ENCODE results near the gene SCO2. TPM values are rescaled to one million over a fixed set of nuclear protein-coding genes. Genes with fewer than 3 reads are reported as not detected.

The SCO2 gene
- total and polyA plus RNA-seq, 10 of the 15 experiments (the other 5 are each of a cell fraction or from before 2014, with no cell fraction given), result 0.18 to 16.0 (median 2.4) TPM; not detected in 1

DNA sequence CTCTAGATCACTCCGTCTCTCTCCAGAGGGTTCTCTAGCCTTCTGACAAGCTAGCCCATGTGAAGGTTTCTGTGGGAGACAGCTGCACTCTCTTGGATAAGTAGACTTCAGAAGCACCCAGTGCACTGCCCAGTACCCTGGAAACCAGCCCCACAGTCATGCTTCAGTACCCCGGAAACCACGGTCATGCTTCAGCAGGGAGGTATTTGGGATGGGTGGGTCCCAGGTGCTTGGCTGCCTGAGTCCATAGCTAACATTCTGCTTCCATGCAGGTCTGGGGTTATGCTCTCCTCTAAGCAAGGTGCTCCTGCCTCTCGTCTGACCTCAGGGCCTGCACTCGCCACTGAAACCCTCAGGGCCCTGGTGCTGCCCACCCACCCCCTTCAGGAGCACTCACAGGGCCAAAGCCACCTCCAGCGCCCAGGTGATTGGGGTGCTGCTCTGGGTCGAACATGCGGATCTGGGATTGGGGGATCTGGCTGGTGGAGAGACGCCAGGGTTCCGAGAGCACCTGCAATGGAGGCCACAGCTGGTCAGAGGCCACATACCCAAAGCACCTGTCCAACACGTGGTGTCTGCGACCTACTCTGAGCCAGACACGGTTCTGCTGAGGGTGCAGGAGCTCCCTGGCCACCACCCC, 44.6 kb upstream of the SCO2 start:
- ChIA-PET RAD21 (ENCODE audit: unreplicated experiment) (interaction anchor here (1.1 kb wide), 1 partner anchor 13 kb away, joined by 3 read pairs; the partner anchor contains the start of gene CHKB), SMC1A (ENCODE audit: uncharacterized antibody, unreplicated experiment) (no interaction called here), CTCF (no interaction called here), POLR2A (interaction anchor here (0.6 to 0.8 kb wide), 2 partner anchors 12 to 19 kb away, joined by 3 to 4 read pairs; partner anchors contain the start of gene CHKB)
- TF ChIP-seq, protein P1, sequence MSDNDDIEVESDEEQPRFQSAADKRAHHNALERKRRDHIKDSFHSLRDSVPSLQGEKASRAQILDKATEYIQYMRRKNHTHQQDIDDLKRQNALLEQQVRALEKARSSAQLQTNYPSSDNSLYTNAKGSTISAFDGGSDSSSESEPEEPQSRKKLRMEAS (IDR thresholded peaks at IDR 0.05; ENCODE audit: low read depth, low read length), result no peak
- TF ChIP-seq PAX5 (IDR thresholded peaks at IDR 0.05; ENCODE audit: borderline replicate concordance, low read depth, low read length), result peak; percentile 64; the same call in 1 of the 2 replicates
- Histone ChIP-seq H3K4me2 (ENCODE audit: control insufficient read depth, insufficient read depth) (no peak overlapping the region), H3K4me1 (ENCODE audit: control insufficient read depth, insufficient read depth, low read length) (peaks cover 7% of the 10 kb centered on the region), H3K9ac (ENCODE audit: control insufficient read depth, insufficient read depth, low read length) (no peak overlapping the region), H4K20me1 (ENCODE audit: control insufficient read depth, insufficient read depth) (no peaks in the 10 kb centered on the region), H3K27me3 (replicated peaks in 1 of 2; ENCODE audit: control insufficient read depth in 2 of 2, insufficient read depth in 2 of 2, low read length in 1 of 2) (no peaks in the 10 kb centered on the region), H3K36me3 (ENCODE audit: control insufficient read depth in 2 of 2, insufficient read depth in 2 of 2, low read length in 1 of 2) (peaks cover 14 to 20% of the 10 kb centered on the region in 2 experiments; a peak in 3 of 4 replicates), H3K9me3 (replicated peaks; ENCODE audit: control insufficient read depth, insufficient read depth, low read length) (no peaks in the 10 kb centered on the region), H2AFZ (ENCODE audit: control insufficient read depth, low read depth, low read length) (no peak overlapping the region), H3K4me3 (no peak overlapping the region), H3K27ac (ENCODE audit: control insufficient read depth, insufficient read depth) (no peak overlapping the region), H3K79me2 (ENCODE audit: control insufficient read depth, insufficient read depth, low read length) (no peaks in the 10 kb centered on the region)
- ATAC-seq (peak; percentile 89), FAIRE-seq (no peak), DNase-seq (ENCODE audit: low read depth, low spot score) (no peak)
- WGBS (ENCODE audit: insufficient coverage, insufficient replicate concordance, low lambda C conversion rate, missing lambda C conversion rate), result 61% methylated on average over 13 of the region's 13 CpGs
- no TSS peak for BruUV-seq (replicated peaks)
- in situ Hi-C loops (cut with MboI) (no loop called here), intact Hi-C loops (cut with micrococcal nuclease; ENCODE audit: unreplicated experiment) (no loop called here)

DNA sequence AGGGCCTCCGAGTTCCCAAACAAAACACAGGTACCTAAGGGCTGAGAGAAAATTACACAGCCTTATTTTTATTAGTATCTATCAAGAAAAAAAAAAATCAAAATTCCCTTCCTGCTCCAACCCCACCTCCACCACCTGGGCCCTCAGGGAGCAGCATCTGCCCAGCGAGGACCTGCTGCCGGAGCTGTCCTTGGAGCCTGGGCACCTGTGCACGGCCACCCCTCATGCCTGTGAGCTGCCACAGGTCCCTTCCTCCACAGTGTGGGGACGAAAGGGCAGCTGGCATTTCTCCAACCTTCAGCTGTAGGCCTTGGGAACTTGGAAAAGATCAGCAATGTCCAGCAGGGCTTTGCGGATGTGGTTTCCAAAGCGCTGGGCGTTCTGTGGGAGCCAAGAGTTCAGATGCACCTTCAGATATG, 43.7 kb upstream of the SCO2 start:
- Histone ChIP-seq H3K36me3 (ENCODE audit: control insufficient read depth in 2 of 2, insufficient read depth in 2 of 2, low read length in 1 of 2) (peaks cover 14 to 17% of the 10 kb centered on the region in 2 experiments; a peak in 3 of 4 replicates), H2AFZ (ENCODE audit: control insufficient read depth, low read depth, low read length) (no peak overlapping the region), H3K4me3 (no peak overlapping the region), H3K4me1 (ENCODE audit: control insufficient read depth, insufficient read depth, low read length) (peaks cover 7% of the 10 kb centered on the region), H3K9ac (ENCODE audit: control insufficient read depth, insufficient read depth, low read length) (no peak overlapping the region), H3K4me2 (ENCODE audit: control insufficient read depth, insufficient read depth) (no peak overlapping the region), H3K27ac (ENCODE audit: control insufficient read depth, insufficient read depth) (no peak overlapping the region), H3K27me3 (replicated peaks in 1 of 2; ENCODE audit: control insufficient read depth in 2 of 2, insufficient read depth in 2 of 2, low read length in 1 of 2) (no peaks in the 10 kb centered on the region), H3K9me3 (replicated peaks; ENCODE audit: control insufficient read depth, insufficient read depth, low read length) (no peaks in the 10 kb centered on the region), H3K79me2 (ENCODE audit: control insufficient read depth, insufficient read depth, low read length) (no peaks in the 10 kb centered on the region), H4K20me1 (ENCODE audit: control insufficient read depth, insufficient read depth) (no peaks in the 10 kb centered on the region)
- RAD21 ChIA-PET (ENCODE audit: unreplicated experiment), result interaction anchor here (1.1 kb wide), 1 partner anchor 14 kb away, joined by 3 read pairs; the partner anchor contains the start of gene CHKB
- SMC1A ChIA-PET (ENCODE audit: uncharacterized antibody, unreplicated experiment), result no interaction called here
- CTCF ChIA-PET, result no interaction called here
- no peak for FAIRE-seq
- BruUV-seq (replicated peaks), result no TSS peak
- POLR2A ChIA-PET, result interaction anchor here (0.6 kb wide), 1 partner anchor 18 kb away, joined by 4 read pairs; no protein-coding TSS in a partner anchor
- intact Hi-C loops (cut with micrococcal nuclease; ENCODE audit: unreplicated experiment), result no loop called here
- DNase-seq (ENCODE audit: low read depth, low spot score), result no peak
- ATAC-seq, result no peak
- 85% methylated on average over 8 of the region's 8 CpGs for WGBS (ENCODE audit: insufficient coverage, insufficient replicate concordance, low lambda C conversion rate, missing lambda C conversion rate)
- in situ Hi-C loops (cut with MboI), result no loop called here
- TF ChIP-seq ZSCAN29 (IDR thresholded peaks at IDR 0.05), result no peak
- TF ChIP-seq RELA (IDR thresholded peaks at IDR 0.05; ENCODE audit: borderline replicate concordance, partially characterized antibody), result no peak
- TF ChIP-seq, protein P2, sequence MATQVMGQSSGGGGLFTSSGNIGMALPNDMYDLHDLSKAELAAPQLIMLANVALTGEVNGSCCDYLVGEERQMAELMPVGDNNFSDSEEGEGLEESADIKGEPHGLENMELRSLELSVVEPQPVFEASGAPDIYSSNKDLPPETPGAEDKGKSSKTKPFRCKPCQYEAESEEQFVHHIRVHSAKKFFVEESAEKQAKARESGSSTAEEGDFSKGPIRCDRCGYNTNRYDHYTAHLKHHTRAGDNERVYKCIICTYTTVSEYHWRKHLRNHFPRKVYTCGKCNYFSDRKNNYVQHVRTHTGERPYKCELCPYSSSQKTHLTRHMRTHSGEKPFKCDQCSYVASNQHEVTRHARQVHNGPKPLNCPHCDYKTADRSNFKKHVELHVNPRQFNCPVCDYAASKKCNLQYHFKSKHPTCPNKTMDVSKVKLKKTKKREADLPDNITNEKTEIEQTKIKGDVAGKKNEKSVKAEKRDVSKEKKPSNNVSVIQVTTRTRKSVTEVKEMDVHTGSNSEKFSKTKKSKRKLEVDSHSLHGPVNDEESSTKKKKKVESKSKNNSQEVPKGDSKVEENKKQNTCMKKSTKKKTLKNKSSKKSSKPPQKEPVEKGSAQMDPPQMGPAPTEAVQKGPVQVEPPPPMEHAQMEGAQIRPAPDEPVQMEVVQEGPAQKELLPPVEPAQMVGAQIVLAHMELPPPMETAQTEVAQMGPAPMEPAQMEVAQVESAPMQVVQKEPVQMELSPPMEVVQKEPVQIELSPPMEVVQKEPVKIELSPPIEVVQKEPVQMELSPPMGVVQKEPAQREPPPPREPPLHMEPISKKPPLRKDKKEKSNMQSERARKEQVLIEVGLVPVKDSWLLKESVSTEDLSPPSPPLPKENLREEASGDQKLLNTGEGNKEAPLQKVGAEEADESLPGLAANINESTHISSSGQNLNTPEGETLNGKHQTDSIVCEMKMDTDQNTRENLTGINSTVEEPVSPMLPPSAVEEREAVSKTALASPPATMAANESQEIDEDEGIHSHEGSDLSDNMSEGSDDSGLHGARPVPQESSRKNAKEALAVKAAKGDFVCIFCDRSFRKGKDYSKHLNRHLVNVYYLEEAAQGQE (IDR thresholded peaks at IDR 0.05; ENCODE audit: low read depth, low read length), result no peak
- no peak for TF ChIP-seq SIN3A (IDR thresholded peaks at IDR 0.05; ENCODE audit: low read depth, low read length)
- no peak for TF ChIP-seq YBX1 (IDR thresholded peaks at IDR 0.05)
- TF ChIP-seq POLR2A (IDR thresholded peaks at IDR 0.05; ENCODE audit: low read depth, low read length), result no peak
- TF ChIP-seq POLR2AphosphoS5 (IDR thresholded peaks at IDR 0.05; ENCODE audit: low read length), result no peak
- no peak for TF ChIP-seq JUND (IDR thresholded peaks at IDR 0.05; ENCODE audit: low read depth, low read length)
- TF ChIP-seq RAD51 (IDR thresholded peaks at IDR 0.05), result no peak
- no peak for TF ChIP-seq SMARCA5 (IDR thresholded peaks at IDR 0.05)
- TF ChIP-seq ATF7 (IDR thresholded peaks at IDR 0.05; ENCODE audit: low read depth), result no peak
- TF ChIP-seq, protein P3, sequence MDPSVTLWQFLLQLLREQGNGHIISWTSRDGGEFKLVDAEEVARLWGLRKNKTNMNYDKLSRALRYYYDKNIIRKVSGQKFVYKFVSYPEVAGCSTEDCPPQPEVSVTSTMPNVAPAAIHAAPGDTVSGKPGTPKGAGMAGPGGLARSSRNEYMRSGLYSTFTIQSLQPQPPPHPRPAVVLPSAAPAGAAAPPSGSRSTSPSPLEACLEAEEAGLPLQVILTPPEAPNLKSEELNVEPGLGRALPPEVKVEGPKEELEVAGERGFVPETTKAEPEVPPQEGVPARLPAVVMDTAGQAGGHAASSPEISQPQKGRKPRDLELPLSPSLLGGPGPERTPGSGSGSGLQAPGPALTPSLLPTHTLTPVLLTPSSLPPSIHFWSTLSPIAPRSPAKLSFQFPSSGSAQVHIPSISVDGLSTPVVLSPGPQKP (IDR thresholded peaks at IDR 0.05; ENCODE audit: low read depth, low read length), result no peak

Data from GM12878 (cell line).